Erythroblast (primary cell): Measurements from ENCODE around the gene PRRX2.

ENCODE experiments used
- DNase-seq, 2 experiments: peaks; one replicate each; lab custom pipeline; 2025; lab: John Stamatoyannopoulos, UW
- GATA1 ChIP-seq: IDR thresholded peaks from 2 replicates; pipeline ENCODE4 v1.6.1; 2011; ENCODE audit warnings: low read depth, mild to moderate bottlenecking, control low read depth, low read length, moderate library complexity
- POLR2A ChIP-seq: IDR thresholded peaks from 2 replicates; pipeline ENCODE4 v1.6.1; 2011; ENCODE audit warnings: mild to moderate bottlenecking, low read length

The PRRX2 gene

DNA sequence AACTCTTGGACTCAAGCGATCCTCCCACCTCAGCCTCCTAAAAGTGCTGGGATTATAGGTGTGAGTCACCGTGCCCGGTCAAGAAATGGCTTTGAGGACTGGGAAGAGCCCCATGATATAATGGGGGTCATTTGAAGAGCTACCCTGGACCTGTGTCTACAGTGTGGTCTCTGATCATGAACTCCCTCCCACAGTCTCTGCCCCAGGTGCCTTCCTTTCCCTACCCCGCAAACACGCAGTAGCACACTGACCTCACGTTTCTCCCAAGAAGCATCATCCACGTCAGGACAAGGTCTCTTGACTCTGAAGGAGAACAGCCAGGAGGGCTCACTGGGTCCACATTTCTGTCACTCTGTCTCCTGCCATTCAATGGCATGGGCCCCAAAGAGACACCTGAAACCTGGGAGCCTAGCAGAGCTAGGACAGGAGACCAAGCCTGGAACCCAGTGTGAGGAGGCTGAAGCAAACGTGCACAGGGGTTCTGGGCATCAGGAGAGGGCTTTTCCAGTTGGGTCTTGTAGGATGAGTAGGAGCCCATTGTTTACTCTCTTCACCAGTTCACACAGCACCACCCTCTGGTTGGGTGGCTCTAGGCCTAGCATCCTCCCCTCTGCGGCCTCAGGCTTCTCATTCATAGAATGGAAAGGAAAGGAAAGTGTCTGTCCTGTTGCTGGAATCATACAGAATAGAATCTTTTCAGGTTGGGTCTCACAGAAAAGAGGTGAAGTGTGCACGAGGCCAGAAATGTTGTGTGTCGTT, 23.0 kb downstream of the PRRX2 start:
- DNase-seq, result no peak

DNA sequence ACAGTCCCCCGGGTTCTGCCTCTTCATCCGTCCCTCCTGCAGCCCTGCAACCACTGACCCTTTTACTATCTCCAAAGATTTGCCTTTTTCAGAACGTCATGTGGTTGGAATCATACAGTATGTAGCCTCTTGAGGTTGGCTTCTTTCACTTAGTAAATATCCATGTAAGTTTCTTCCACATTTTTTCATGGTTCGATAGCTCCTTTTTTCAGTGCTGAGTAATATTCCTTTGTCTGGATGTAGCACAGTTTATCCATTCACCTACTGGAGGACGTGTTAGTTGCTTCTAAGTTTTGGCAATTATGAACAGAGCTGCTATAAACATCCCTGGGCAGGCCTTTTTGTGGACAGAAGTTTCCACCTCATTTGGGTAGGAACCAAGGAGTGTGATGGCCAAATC, 27.1 kb downstream of the PRRX2 start:
- no peak for DNase-seq
- TF ChIP-seq GATA1 (no peak), POLR2A (no peak)

More for the DNA sequence above, 23.0 kb downstream of the PRRX2 start:
- TF ChIP-seq GATA1, result no peak

DNA sequence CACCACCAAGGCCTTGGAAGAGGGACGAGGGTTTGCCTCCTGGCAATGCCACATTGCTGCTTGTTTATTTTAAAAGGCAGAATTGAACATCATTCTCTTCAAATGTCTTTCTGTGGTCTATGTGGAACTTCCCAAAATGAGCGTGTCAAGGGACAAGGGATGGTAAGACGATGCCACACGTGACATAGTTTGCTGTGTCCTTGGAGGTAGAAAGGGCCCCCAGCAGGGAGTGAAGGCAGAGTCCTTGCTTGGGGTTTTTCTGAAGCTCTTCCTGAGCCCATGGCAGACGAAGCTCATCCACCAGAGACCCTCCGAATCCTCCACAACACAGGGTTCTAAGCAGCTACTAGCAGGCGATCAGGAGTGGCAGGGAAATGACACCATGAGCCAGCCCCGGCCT, 28.3 kb downstream of the PRRX2 start:
- DNase-seq, result no peak
- no peak for TF ChIP-seq POLR2A
- TF ChIP-seq GATA1, result no peak

DNA sequence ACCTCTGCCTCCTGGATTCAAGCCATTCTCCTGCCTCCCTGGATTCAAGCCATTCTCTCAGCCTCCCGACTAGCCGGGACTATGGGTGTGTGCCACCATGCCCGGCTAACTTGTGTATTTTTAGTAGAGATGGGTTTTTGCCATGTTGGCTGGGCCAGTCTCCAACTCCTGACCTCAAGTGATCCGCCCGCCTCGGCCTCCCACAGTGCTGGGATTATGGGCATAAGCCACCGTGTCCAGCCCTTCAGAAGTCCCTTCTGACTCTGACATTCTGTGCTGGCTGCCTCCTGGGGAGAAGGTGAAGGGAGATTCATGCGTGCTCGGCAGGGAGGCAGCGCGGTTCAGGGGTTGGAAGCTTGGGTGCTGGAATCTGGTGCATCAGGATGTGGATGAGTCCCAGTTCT, 28.8 kb downstream of the PRRX2 start:
- TF ChIP-seq GATA1 (no peak), POLR2A (no peak)
- no peak for DNase-seq

DNA sequence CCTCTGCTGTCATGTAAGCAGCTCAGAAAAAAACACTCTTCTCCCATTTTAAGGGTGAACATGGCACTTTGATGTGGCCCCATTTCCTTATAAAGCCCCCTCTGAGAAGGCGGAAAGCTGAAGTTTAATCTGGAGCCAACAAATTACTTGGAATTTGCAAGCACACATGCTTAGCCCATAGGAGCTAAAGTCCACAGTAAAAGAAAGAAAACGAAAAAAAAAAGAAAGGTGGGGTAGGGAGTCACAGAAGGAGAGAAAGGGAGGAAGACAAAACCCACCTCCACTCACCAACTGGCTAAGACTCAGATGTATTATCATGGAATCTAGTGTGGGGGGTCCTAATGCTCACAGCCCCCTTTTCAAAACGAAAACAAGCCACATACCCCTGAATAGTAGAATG, 30.4 kb downstream of the PRRX2 start:
- no peak for DNase-seq
- no peak for TF ChIP-seq GATA1
- no peak for TF ChIP-seq POLR2A

DNA sequence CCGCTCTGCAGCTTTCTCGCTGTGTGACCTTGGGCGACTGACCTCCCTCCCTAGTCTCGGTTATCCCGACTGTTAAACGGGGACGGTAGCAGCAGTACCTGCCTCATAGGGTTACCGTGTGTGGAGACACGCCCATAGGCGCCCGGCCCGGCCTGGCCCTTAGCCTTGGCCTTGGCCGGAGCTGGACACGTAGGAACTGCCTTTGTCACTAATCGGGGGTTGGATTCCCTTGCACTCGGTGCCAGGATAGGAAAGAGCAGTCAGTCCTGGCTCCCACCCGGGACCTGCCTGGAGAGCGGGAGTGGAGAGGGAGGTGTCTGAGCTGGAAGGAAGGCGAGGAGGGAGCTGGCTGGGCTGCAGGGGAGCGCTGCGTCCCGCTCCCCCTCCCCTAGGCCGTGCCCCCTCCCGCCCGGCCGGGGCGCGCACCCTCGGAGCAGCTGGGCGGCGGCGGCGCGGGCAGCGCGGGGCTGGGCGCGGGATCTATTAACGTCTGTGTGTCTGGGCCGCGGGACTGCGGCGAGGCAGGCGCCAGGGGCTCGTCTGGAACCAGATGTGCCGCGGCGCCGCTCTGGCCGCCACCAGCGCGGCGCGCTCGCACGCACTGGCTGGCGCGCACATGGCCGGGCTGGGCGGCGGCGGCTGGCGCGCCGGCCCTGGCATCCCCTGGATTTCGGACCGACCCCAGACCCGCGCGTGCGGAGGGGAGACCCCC, 31.7 kb downstream of the PRRX2 start:
- no peak for DNase-seq
- TF ChIP-seq GATA1 (no peak), POLR2A (no peak)

DNA sequence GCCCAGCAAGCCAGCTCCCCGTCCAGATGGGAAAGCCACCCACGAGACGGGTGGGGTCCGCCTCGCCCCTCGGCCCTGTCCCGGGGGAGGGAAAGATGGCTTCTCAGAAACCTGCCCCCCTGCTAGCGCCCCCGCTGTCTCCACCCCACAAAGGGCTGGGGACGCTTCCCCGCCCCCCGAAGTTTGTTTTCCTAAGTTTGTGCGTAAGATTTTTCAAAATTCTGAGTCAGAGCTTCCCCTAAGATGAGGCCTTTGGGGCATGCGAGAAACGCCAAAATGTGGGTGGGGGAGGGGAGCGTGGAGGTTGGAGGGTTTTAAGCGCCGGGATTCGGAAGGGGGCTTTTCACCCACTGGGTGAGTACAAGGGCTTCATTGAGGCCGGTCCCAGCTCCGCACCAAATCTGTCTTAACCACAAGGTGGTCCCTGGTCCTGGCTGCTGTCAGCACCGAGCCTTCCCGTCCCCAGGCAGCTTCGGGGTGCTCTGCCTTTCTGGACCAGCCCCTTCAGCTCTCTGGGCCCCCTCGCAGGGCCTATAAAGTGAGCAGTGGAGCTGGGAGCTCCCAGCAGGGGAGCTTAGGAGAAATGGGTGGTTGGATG, 32.3 kb downstream of the PRRX2 start:
- DNase-seq, result no peak
- TF ChIP-seq POLR2A (no peak), GATA1 (no peak)

DNA sequence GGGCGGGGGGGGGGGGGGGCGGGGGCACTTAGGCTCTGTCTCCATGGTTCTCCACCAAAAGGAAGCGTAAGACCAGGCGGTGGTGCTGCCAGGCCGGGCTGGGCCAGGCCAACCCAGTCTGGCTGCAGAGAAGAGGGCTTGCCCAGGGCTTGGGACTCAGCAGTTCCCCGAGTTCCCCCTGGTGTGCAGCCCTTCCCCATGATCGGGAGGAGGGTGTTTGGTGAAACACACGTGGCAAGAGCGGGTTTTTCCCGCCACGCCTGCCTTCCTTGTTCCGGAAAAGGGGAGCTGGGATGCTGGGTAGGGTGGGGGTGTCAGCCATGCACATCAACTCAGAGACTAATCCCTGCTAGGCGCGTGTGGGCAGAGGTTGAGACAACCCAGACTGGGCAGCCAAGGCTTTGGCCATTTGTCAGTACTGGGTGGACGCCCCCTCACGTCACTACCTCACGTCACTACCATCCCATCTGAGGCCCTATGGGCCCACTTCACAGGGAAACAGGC, 32.9 kb downstream of the PRRX2 start:
- DNase-seq, result no peak
- no peak for TF ChIP-seq POLR2A
- no peak for TF ChIP-seq GATA1

DNA sequence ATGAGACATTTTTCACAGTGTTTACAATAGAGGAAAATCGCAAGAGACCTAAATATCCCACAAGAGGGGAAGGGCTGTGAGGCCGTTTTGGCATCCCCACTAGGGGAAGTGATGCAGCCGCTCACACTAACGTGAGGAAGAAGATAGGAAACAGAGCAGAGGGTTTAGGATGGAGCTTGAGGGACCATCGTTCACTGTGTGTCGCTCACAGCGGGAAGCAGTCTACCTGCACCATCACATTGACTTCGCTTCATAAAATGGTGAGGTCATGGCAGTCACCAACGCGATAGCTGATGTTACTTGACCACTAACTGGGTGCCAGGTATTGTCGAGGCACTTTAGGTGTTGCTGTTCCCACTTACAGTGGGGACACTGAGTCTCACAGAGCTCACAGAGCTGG, 35.6 kb downstream of the PRRX2 start:
- no peak for DNase-seq
- TF ChIP-seq POLR2A, result no peak
- TF ChIP-seq GATA1, result no peak

DNA sequence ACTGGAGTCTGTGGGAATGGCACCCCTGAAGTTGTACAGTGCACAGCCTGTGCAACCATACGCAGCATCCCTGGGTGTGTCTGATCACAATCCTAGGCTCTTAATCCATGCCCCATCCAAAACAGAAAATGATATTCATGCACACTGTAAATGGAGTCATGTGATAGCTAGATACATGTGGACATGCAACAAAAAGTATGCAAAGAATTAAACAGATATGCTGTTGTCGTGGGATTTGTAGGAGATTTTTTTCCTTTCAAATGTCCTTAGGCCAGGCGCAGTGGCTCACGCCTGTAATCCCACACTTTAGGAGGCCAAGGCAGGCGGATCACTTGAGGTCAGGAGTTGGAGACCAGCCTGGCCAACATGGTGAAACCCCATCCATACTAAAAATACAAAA, 36.1 kb downstream of the PRRX2 start:
- TF ChIP-seq GATA1 (no peak), POLR2A (no peak)
- no peak for DNase-seq

DNA sequence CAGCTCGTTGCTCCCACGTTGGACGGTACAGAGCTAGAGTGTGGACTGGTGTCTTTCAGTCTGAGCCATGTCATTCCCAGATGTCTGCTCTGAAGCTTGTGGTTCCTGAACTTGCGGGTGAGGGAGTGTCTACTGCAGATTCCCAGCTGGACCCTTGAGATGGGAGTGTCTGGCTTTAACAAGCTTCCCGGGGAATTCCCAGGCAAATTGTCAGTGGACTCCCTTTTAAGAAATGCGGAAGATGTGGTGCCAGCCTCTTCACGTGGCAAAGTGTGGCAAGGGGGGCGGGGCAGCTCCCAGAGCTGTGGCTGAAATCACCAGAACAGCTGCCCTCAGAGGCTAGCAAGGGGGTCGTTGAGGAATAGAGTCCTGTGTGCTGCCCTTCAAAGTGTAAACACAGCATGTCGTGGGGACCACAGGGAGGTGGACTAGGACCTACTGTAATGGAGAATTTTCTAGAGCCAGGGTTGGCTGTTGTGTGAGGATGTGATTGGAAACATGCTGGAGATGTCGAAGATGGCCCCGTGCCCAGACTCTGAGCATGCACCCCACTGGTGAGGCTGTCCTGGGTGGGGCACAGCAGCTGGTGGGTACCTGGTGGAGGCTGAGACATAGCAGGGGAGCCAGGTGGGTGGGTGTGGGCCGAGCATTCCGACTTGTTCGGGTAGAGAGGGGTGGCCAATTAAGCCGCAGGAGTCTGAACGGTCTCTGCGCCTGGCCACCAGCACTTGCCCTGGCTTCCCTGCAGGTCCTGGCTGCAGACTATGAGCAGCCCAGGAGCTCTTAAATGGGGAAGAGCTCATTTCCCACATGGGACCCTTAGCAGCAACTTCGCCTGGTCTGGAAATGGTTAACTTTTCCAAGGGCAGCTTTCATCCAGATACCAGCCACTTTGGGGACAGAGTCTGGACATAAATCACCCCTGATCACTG, 37.4 kb downstream of the PRRX2 start:
- DNase-seq, result no peak

DNA sequence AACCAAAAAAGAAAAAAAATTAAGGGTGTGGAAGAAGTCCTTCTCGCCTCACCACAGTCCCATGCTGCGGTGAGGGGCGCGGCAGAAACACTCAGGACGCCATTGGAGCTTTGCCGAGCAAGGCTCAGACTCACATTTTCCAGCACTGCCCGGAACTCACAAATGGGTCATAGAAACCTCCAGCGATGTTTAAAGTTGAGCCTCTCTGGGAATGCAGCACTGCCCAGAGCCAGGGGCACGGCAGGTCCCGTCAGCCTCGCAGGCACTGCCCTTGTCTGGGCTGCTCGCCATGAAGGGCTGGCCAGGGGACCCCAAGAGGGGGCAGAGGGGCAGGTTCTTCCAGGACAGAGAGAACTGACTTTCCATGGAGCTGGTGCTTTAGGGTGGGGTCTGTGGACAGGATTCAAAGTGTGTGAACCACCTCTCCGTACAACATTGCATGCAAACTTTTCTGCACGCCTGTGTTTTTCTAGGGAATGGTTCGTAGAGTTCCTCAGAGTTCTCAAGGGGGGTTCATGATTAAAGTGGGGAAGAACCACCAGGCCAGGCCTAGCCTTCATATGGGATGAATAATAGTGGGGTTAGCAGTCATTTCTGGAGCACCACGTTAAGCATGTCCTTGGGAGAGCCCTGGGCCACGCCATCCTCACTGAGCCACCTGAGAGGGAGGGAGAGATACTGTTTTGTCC, 38.4 kb downstream of the PRRX2 start:
- no peak for DNase-seq
- TF ChIP-seq POLR2A (no peak), GATA1 (no peak)

More for the DNA sequence above, 37.4 kb downstream of the PRRX2 start:
- TF ChIP-seq GATA1 (no peak), POLR2A (no peak)
